HepG2 (cell line): Measurements from ENCODE around the gene MAJIN. TPM values are rescaled to one million over a fixed set of nuclear protein-coding genes. Genes with fewer than 3 reads are reported as not detected.

ENCODE experiments used
- ARNT2 ChIP-seq: sonication (generic); formaldehyde crosslinking; IDR thresholded peaks from 2 replicates; pipeline ENCODE4 v1.8.0; 2022; ENCODE audit warnings: mild to moderate bottlenecking, low read depth, missing genetic modification reagents, moderate library complexity
- CENPT ChIP-seq: sonication (generic); formaldehyde crosslinking; IDR thresholded peaks from 2 replicates; pipeline ENCODE4 v1.8.0; 2022; ENCODE audit warnings: low read depth, mild to moderate bottlenecking, moderate library complexity, missing genetic modification reagents
- E2F2 ChIP-seq: sonication (generic); formaldehyde crosslinking; IDR thresholded peaks from 2 replicates; pipeline ENCODE4 v1.4.0; 2020; ENCODE audit warnings: missing genetic modification reagents, borderline replicate concordance
- FOXA3 ChIP-seq: IDR thresholded peaks from 2 replicates; pipeline ENCODE4 v1.6.1; 2016; ENCODE audit warnings: missing genetic modification reagents, missing compliant biosample characterization
- HHEX ChIP-seq: IDR thresholded peaks from 2 replicates; pipeline ENCODE4 v1.6.1; 2016; ENCODE audit warnings: control low read depth
- KDM2A ChIP-seq: sonication (generic); formaldehyde crosslinking; IDR thresholded peaks from 2 replicates; pipeline ENCODE4 v1.4.0; 2020; ENCODE audit warnings: low read depth, missing genetic modification reagents, borderline replicate concordance
- KDM3A ChIP-seq: IDR thresholded peaks from 2 replicates; pipeline ENCODE4 v1.6.1; 2018; ENCODE audit warnings: low read depth, missing compliant biosample characterization
- KDM5B ChIP-seq: sonication (generic); formaldehyde crosslinking; IDR thresholded peaks from 2 replicates; pipeline ENCODE4 v1.4.0; 2020; ENCODE audit warnings: missing genetic modification reagents, mild to moderate bottlenecking, borderline replicate concordance
- MXD1 ChIP-seq: sonication (generic); formaldehyde crosslinking; IDR thresholded peaks from 2 replicates; pipeline ENCODE4 v1.4.0; 2020; ENCODE audit warnings: mild to moderate bottlenecking, missing genetic modification reagents
- ONECUT2 ChIP-seq: sonication (generic); formaldehyde crosslinking; IDR thresholded peaks from 2 replicates; pipeline ENCODE4 v1.4.0; 2020; ENCODE audit warnings: missing genetic modification reagents
- POGK ChIP-seq: sonication (generic); formaldehyde crosslinking; conservative IDR thresholded peaks from 2 replicates; pipeline ENCODE4 v1.8.0; 2022; ENCODE audit warnings: mild to moderate bottlenecking, moderate library complexity, missing genetic modification reagents
- POLR2A ChIP-seq, 2 experiments: IDR thresholded peaks; 2 replicates each; pipeline ENCODE4 v1.6.1; 2011; ENCODE audit warnings: low read depth in 2 of 2, low read length in 2 of 2, mild to moderate bottlenecking in 1 of 2, moderate library complexity in 1 of 2; ENCODE audit not compliant: insufficient read depth in 1 of 2
- PRPF4 ChIP-seq: fragments of 200-400 bp; formaldehyde crosslinking; IDR thresholded peaks from 2 replicates; pipeline ENCODE4 v1.6.1; 2016; ENCODE audit warnings: low read length, low read depth; ENCODE audit not compliant: poor library complexity, severe bottlenecking
- RFXANK ChIP-seq: IDR thresholded peaks from 2 replicates; pipeline ENCODE4 v1.6.1; 2016
- SKI ChIP-seq: fragments of 450-650 bp; IDR thresholded peaks from one replicate; pipeline ENCODE4 v1.6.1; 2018; ENCODE audit warnings: mild to moderate bottlenecking; ENCODE audit not compliant: partially characterized antibody
- SNAI1 ChIP-seq: sonication (generic); formaldehyde crosslinking; IDR thresholded peaks from 2 replicates; pipeline ENCODE4 v1.5.0; 2020; ENCODE audit warnings: mild to moderate bottlenecking, missing genetic modification reagents, borderline replicate concordance
- XRCC5 ChIP-seq: fragments of 200-400 bp; formaldehyde crosslinking; optimal IDR thresholded peaks from 2 replicates; pipeline ENCODE3; 2017; ENCODE audit warnings: mild to moderate bottlenecking, low read length
- ZFP41 ChIP-seq: sonication (generic); formaldehyde crosslinking; IDR thresholded peaks from 2 replicates; pipeline ENCODE4 v1.4.0; 2020; ENCODE audit warnings: mild to moderate bottlenecking, missing genetic modification reagents, borderline replicate concordance
- ZMYM4 ChIP-seq: sonication (generic); formaldehyde crosslinking; IDR thresholded peaks from 2 replicates; pipeline ENCODE4 v1.8.1; 2023; ENCODE audit warnings: mild to moderate bottlenecking, missing genetic modification reagents
- ZNF468 ChIP-seq: sonication (generic); formaldehyde crosslinking; IDR thresholded peaks from 2 replicates; pipeline ENCODE4 v1.8.0; 2022; ENCODE audit warnings: mild to moderate bottlenecking, moderate library complexity, missing genetic modification reagents
- ZNF724P ChIP-seq: sonication (generic); formaldehyde crosslinking; IDR thresholded peaks from 2 replicates; pipeline ENCODE4 v1.8.0; 2022; ENCODE audit warnings: missing genetic modification reagents, borderline replicate concordance
- ZSCAN12 ChIP-seq: sonication (generic); formaldehyde crosslinking; IDR thresholded peaks from 2 replicates; pipeline ENCODE4 v1.9.0; 2021; ENCODE audit warnings: mild to moderate bottlenecking, missing genetic modification reagents
- polyA plus RNA-seq, 8 experiments: library from polyadenylated mRNA; depleted of rRNA in 3 of 8; stranded (reverse) in 7 of 8; unstranded in 1 of 8; fragments of >200 nt; fragmentation: Illumina TruSeq in 4 of 8; extraction: Trizol in 4 of 8; gene quantifications; 2 replicates each; pipeline versions ENCODE4 v1.2.1 to v1.2.3, GENCODE V29; 2011 to 2016; ENCODE audit warnings: low read depth in 4 of 8, missing spikeins in 1 of 8, mixed read lengths in 1 of 8; ENCODE audit not compliant: insufficient read depth in 1 of 8
- total RNA-seq, 5 experiments: library from RNA; depleted of rRNA; stranded (reverse); fragments of >200 nt; fragmentation: Illumina TruSeq; extraction: Trizol; gene quantifications; 2 replicates each; pipeline ENCODE4 v1.2.3, GENCODE V29; 2016; ENCODE audit warnings: low read depth in 1 of 5
- TF ChIP-seq, protein P1 (sequence below): sonication (generic); formaldehyde crosslinking; IDR thresholded peaks from 2 replicates; pipeline ENCODE4 v1.4.0; 2020; ENCODE audit warnings: mild to moderate bottlenecking, missing genetic modification reagents
- TF ChIP-seq, protein P2 (sequence below): sonication (generic); formaldehyde crosslinking; IDR thresholded peaks from 2 replicates; pipeline ENCODE4 v1.5.0; 2020; ENCODE audit warnings: missing genetic modification reagents
- TF ChIP-seq, protein P3 (sequence below): IDR thresholded peaks from 2 replicates; pipeline ENCODE4 v1.6.1; 2016; ENCODE audit warnings: mild to moderate bottlenecking

The MAJIN gene
- total and polyA plus RNA-seq, 2 of the 13 experiments (the other 11 are each of a cell fraction or from before 2014, with no cell fraction given): not detected

DNA sequence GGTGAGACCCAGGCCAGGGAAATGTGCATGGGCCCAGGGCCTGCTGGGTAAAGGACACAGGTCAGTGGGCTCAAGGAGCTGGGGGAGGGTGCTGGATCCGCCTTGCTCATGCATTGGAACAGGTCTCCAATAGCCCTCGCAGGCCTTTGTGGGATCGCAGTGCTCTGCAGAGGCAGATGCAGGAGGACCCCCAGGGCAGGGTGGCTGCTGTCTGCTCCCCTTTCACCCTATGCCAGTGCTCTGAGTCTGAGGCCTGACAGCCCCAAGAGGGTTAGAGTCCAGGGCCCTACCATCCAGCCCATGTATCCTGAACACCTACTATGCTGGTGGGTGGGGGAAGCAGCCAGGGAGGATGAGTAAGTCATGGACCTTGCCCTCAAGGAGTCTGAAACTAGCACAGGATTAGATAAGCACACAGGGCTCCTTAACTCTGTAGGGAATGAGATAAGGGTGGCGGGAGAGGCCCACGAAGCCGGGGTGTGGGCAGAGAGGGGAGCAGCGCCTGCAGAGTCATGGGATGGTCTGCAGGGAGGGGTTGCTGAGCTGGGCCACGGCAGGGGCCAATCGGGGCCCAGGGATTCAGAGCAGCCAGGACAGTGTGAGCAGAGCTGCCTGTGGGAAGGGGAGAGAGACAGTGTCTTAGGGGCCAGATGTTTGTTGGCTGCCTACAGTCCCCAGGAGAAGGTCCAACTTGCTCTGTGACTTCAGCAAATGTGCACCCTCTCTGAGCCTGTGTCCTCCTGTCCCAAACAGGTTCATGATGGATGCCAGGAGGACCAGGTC lies 83.0 kb downstream of the MAJIN start (continued):
- peak; percentile 21; the same call in 1 of the 2 replicates for TF ChIP-seq POGK
- TF ChIP-seq SKI: peak; percentile 24
- no peak for TF ChIP-seq POLR2A (IDR thresholded peaks at IDR 0.05; ENCODE audit: insufficient read depth in 1 of 2, low read depth in 2 of 2, low read length in 2 of 2)
- no peak for TF ChIP-seq KDM2A (CRISPR knock-in tag)
- no peak for TF ChIP-seq MXD1 (CRISPR knock-in tag)
- TF ChIP-seq ONECUT2 (CRISPR knock-in tag): no peak
- no peak for TF ChIP-seq ZMYM4 (CRISPR knock-in tag)
- no peak for TF ChIP-seq ZFP41 (CRISPR knock-in tag)
- no peak; the same call in 1 of the 2 replicates for TF ChIP-seq FOXA3 (CRISPR knock-in tag)
- no peak for TF ChIP-seq KDM3A (CRISPR knock-in tag)
- TF ChIP-seq XRCC5: no peak
- no peak for TF ChIP-seq RFXANK (CRISPR knock-in tag)
- TF ChIP-seq, protein P1, sequence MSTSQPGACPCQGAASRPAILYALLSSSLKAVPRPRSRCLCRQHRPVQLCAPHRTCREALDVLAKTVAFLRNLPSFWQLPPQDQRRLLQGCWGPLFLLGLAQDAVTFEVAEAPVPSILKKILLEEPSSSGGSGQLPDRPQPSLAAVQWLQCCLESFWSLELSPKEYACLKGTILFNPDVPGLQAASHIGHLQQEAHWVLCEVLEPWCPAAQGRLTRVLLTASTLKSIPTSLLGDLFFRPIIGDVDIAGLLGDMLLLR (CRISPR knock-in tag): no peak
- TF ChIP-seq ARNT2 (CRISPR knock-in tag): no peak
- TF ChIP-seq CENPT (CRISPR knock-in tag): no peak
- TF ChIP-seq ZSCAN12: no peak
- TF ChIP-seq HHEX (CRISPR knock-in tag): no peak
- no peak for TF ChIP-seq PRPF4
- no peak for TF ChIP-seq KDM5B (CRISPR knock-in tag)
- TF ChIP-seq E2F2 (CRISPR knock-in tag): no peak
- TF ChIP-seq ZNF468 (CRISPR knock-in tag): no peak
- no peak for TF ChIP-seq SNAI1 (CRISPR knock-in tag)
- TF ChIP-seq ZNF724P (CRISPR knock-in tag): 0 out of 2 replicates have a peak, but pooled peaks have one; percentile 70
- TF ChIP-seq, protein P2, sequence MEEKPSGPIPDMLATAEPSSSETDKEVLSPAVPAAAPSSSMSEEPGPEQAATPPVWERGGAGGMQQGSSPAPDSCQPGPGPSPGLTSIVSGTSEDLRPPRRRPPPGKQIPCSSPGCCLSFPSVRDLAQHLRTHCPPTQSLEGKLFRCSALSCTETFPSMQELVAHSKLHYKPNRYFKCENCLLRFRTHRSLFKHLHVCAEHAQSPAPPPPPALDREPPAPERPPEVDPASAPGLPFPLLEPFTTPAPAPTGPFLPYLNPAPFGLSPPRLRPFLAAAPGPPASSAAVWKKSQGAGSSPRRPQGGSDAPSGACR (CRISPR knock-in tag): 0 out of 2 replicates have a peak, but pooled peaks have one; percentile 21
- TF ChIP-seq, protein P3, sequence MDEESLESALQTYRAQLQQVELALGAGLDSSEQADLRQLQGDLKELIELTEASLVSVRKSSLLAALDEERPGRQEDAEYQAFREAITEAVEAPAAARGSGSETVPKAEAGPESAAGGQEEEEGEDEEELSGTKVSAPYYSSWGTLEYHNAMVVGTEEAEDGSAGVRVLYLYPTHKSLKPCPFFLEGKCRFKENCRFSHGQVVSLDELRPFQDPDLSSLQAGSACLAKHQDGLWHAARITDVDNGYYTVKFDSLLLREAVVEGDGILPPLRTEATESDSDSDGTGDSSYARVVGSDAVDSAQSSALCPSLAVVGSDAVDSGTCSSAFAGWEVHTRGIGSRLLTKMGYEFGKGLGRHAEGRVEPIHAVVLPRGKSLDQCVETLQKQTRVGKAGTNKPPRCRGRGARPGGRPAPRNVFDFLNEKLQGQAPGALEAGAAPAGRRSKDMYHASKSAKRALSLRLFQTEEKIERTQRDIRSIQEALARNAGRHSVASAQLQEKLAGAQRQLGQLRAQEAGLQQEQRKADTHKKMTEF (CRISPR knock-in tag): no peak
